ENCODE data around the gene SIAH2.

The SIAH2 gene

GRCh38 chr3:150749255-150749654 lies 13.7 kb downstream of the SIAH2 start:
- DNase-seq (ENCODE audit: low read depth in 1 of 2, low spot score in 1 of 2) = no peak

GRCh38 chr3:150748684-150749047 lies 14.3 kb downstream of the SIAH2 start:
- DNase-seq (ENCODE audit: low read depth in 1 of 2, low spot score in 1 of 2) = no peak

GRCh38 chr3:150747886-150748683 lies 14.9 kb downstream of the SIAH2 start:
- DNase-seq (ENCODE audit: low read depth in 1 of 2, low spot score in 1 of 2) = no peak

- DNase-seq (ENCODE audit: low read depth in 1 of 2, low spot score in 1 of 2) = no peak
Observed at GRCh38 chr3:150746791-150747590, 16.0 kb downstream of the SIAH2 start.

GRCh38 chr3:150745832-150746231 lies 17.1 kb downstream of the SIAH2 start:
- no peak for DNase-seq (ENCODE audit: low read depth in 1 of 2, low spot score in 1 of 2)

GRCh38 chr3:150744919-150745211 lies 18.1 kb downstream of the SIAH2 start:
- DNase-seq (ENCODE audit: low read depth in 1 of 2, low spot score in 1 of 2) = no peak

GRCh38 chr3:150744041-150744918 lies 18.7 kb downstream of the SIAH2 start:
- DNase-seq (ENCODE audit: low read depth in 1 of 2, low spot score in 1 of 2) = no peak

- DNase-seq (ENCODE audit: low read depth in 1 of 2, low spot score in 1 of 2) = no peak
Observed at GRCh38 chr3:150743508-150743907, 19.5 kb downstream of the SIAH2 start.

- no peak for DNase-seq (ENCODE audit: low read depth in 1 of 2, low spot score in 1 of 2)
Observed at GRCh38 chr3:150742679-150743078, 20.3 kb downstream of the SIAH2 start.

GRCh38 chr3:150742141-150742523 lies 20.8 kb downstream of the SIAH2 start:
- no peak for DNase-seq (ENCODE audit: low read depth in 1 of 2, low spot score in 1 of 2)

- DNase-seq (ENCODE audit: low read depth in 1 of 2, low spot score in 1 of 2) = no peak
Observed at GRCh38 chr3:150741497-150742140, 21.4 kb downstream of the SIAH2 start.

GRCh38 chr3:150740733-150741496 lies 22.1 kb downstream of the SIAH2 start:
- no peak for DNase-seq (ENCODE audit: low read depth in 1 of 2, low spot score in 1 of 2)

- no peak for DNase-seq (ENCODE audit: low read depth in 1 of 2, low spot score in 1 of 2)
Observed at GRCh38 chr3:150739877-150740645, 22.9 kb downstream of the SIAH2 start.

- DNase-seq (ENCODE audit: low read depth in 1 of 2, low spot score in 1 of 2) = no peak
Observed at GRCh38 chr3:150739200-150739863, 23.6 kb downstream of the SIAH2 start.

- DNase-seq (ENCODE audit: low read depth in 1 of 2, low spot score in 1 of 2) = no peak
Observed at GRCh38 chr3:150738688-150739087, 24.3 kb downstream of the SIAH2 start.

- no peak for DNase-seq (ENCODE audit: low read depth in 1 of 2, low spot score in 1 of 2)
Observed at GRCh38 chr3:150737874-150738679, 24.9 kb downstream of the SIAH2 start.

GRCh38 chr3:150736903-150737832 lies 25.8 kb downstream of the SIAH2 start:
- DNase-seq (ENCODE audit: low read depth in 1 of 2, low spot score in 1 of 2) = no peak
